ENCODE data around the gene ZNHIT3. TPM values are rescaled to one million over a fixed set of nuclear protein-coding genes. Genes with fewer than 3 reads are reported as not detected.
A peak's percentile ranks its signal among the peaks of the same experiment; 100 is the strongest.

The ZNHIT3 gene
- total and polyA plus RNA-seq, 2 of the 13 experiments (the other 11 are each of a cell fraction or from before 2014, with no cell fraction given), result 66.6 to 77.4 TPM

GRCh38 chr17:36544307-36545076, 58.0 kb downstream of the ZNHIT3 start, which contains the start of gene GGNBP2 (continued):
- TF ChIP-seq KIAA2018 (CRISPR knock-in tag; IDR thresholded peaks at IDR 0.05; ENCODE audit: borderline replicate concordance), result no peak
- 0 out of 2 replicates have a peak, but pooled peaks have one; percentile 76 for TF ChIP-seq ZNF550 (CRISPR knock-in tag; IDR thresholded peaks at IDR 0.05; ENCODE audit: borderline replicate concordance)
- TF ChIP-seq POLR2AphosphoS2 (IDR thresholded peaks at IDR 0.05; ENCODE audit: low read depth, low read length), result no peak
- TF ChIP-seq ZNF556 (CRISPR knock-in tag; IDR thresholded peaks at IDR 0.05; ENCODE audit: borderline replicate concordance), result peak; percentile 69
- TF ChIP-seq KLF15 (CRISPR knock-in tag; IDR thresholded peaks at IDR 0.05; ENCODE audit: borderline replicate concordance), result no peak
- TF ChIP-seq HBP1 (CRISPR knock-in tag; IDR thresholded peaks at IDR 0.05; ENCODE audit: low read depth), result peak; percentile 21; the same call in 1 of the 2 replicates
- TF ChIP-seq ZNF749 (CRISPR knock-in tag; IDR thresholded peaks at IDR 0.05; ENCODE audit: borderline replicate concordance), result peak; percentile 46; the same call in 1 of the 2 replicates
- no peak for TF ChIP-seq FOXK2 (IDR thresholded peaks at IDR 0.05)
- TF ChIP-seq ZNF263 (CRISPR knock-in tag; IDR thresholded peaks at IDR 0.05), result peak; percentile 20; the same call in 1 of the 2 replicates
- TF ChIP-seq ZNF652 (CRISPR knock-in tag; IDR thresholded peaks at IDR 0.05; ENCODE audit: borderline replicate concordance, low read depth), result no peak
- TF ChIP-seq ZNF253 (CRISPR knock-in tag; IDR thresholded peaks at IDR 0.05; ENCODE audit: borderline replicate concordance), result no peak
- TF ChIP-seq RFXAP (CRISPR knock-in tag; IDR thresholded peaks at IDR 0.05; ENCODE audit: borderline replicate concordance), result no peak
- TF ChIP-seq CAMTA2 (CRISPR knock-in tag; IDR thresholded peaks at IDR 0.05; ENCODE audit: borderline replicate concordance), result peak; percentile 61; the same call in 1 of the 2 replicates
- peak; percentile 60; the same call in 1 of the 2 replicates for TF ChIP-seq HDAC1 (CRISPR knock-in tag; IDR thresholded peaks at IDR 0.05)
- TF ChIP-seq ZNF776 (CRISPR knock-in tag; IDR thresholded peaks at IDR 0.05), result 0 out of 2 replicates have a peak, but pooled peaks have one; percentile 41
- no peak; the same call in 1 of the 2 replicates for TF ChIP-seq ZNF615 (CRISPR knock-in tag; IDR thresholded peaks at IDR 0.05; ENCODE audit: borderline replicate concordance)
- 0 out of 2 replicates have a peak, but pooled peaks have one; percentile 10 for TF ChIP-seq PPARG (CRISPR knock-in tag; conservative IDR thresholded peaks at IDR 0.05)
- no peak for TF ChIP-seq SIN3B (IDR thresholded peaks at IDR 0.05; ENCODE audit: low read length)
- no peak for TF ChIP-seq ZNF672 (CRISPR knock-in tag; IDR thresholded peaks at IDR 0.05)
- TF ChIP-seq ZNF839 (CRISPR knock-in tag; IDR thresholded peaks at IDR 0.05; ENCODE audit: borderline replicate concordance), result peak; percentile 76
- TF ChIP-seq ZNF614 (CRISPR knock-in tag; IDR thresholded peaks at IDR 0.05; ENCODE audit: borderline replicate concordance), result peak; percentile 55; the same call in 1 of the 2 replicates
